Uterus (tissue), 2 donors: ENCODE results near the gene SLC48A1.

Experiments
- CTCF ChIP-seq, 4 experiments: fragments of 200-600 bp in 2 of 4; fragments of 450-650 bp in 2 of 4; sonication (generic) in 2 of 4; IDR thresholded peaks; one replicate each; pipeline ENCODE4 v1.5.1; 2016 to 2019; ENCODE audit warnings: antibody characterized with exemption in 4 of 4, mild to moderate bottlenecking in 2 of 4, moderate library complexity in 1 of 4
- POLR2A ChIP-seq, 2 donors: fragments of 450-650 bp; IDR thresholded peaks; one replicate each; pipeline ENCODE4 v1.6.1; 2016; ENCODE audit warnings: antibody characterized with exemption in 2 of 2, mild to moderate bottlenecking in 1 of 2, moderate library complexity in 1 of 2

- TF ChIP-seq CTCF (IDR thresholded peaks at IDR 0.05) (no peak), POLR2A (IDR thresholded peaks at IDR 0.05) (no peak)
These were observed 49.4 kb downstream of the SLC48A1 start for GRCh38 chr12:47822401-47822800.
